Esophagus muscularis mucosa (tissue), 4 donors: ENCODE measurements around the gene CYP1B1. TPM values are rescaled to one million over a fixed set of nuclear protein-coding genes. Genes with fewer than 3 reads are reported as not detected.

Source experiments
- DNase-seq: peaks from one replicate; pipeline ENCODE4 v3.0.0-alpha.2; 2017; ENCODE audit errors: extremely low spot score
- H3K27ac ChIP-seq, 4 donors: fragments of 200-600 bp; sonication (generic); replicated peaks in 1 of 4; 1 replicate in 3 of 4; 2 replicates in 1 of 4; pipeline ENCODE4 v1.5.1; 2016 to 2019; ENCODE audit warnings: mild to moderate bottlenecking in 1 of 4
- H3K27me3 ChIP-seq, 4 donors: fragments of 200-600 bp; sonication (generic); one replicate each; pipeline versions ENCODE4 v1.5.1 to v1.6.0; 2016 to 2019
- H3K36me3 ChIP-seq, 4 donors: fragments of 200-600 bp; sonication (generic); one replicate each; pipeline ENCODE4 v1.5.1; 2016 to 2019
- H3K4me1 ChIP-seq, 4 donors: fragments of 200-600 bp; sonication (generic); one replicate each; pipeline ENCODE4 v1.5.1; 2016 to 2019
- H3K4me3 ChIP-seq, 4 donors: fragments of 200-600 bp; sonication (generic); 1 replicate in 2 of 4; 2 replicates in 2 of 4; pipeline ENCODE4 v1.5.1; 2016 to 2019; ENCODE audit warnings: mild to moderate bottlenecking in 4 of 4, moderate library complexity in 1 of 4
- H3K9me3 ChIP-seq, 4 donors: fragments of 200-600 bp; sonication (generic); 1 replicate in 3 of 4; 2 replicates in 1 of 4; pipeline ENCODE4 v1.5.1; 2016 to 2019
- CTCF ChIP-seq, 3 experiments: fragments of 200-600 bp in 2 of 3; fragments of 450-650 bp in 1 of 3; sonication (generic) in 2 of 3; IDR thresholded peaks; one replicate each; pipeline ENCODE4 v1.5.1; 2017 to 2019; ENCODE audit warnings: antibody characterized with exemption in 3 of 3, mild to moderate bottlenecking in 2 of 3, moderate library complexity in 1 of 3
- EP300 ChIP-seq: sonication (generic); formaldehyde crosslinking; IDR thresholded peaks from one replicate; pipeline ENCODE4 v1.6.1; 2017; ENCODE audit warnings: antibody characterized with exemption
- POLR2A ChIP-seq: fragments of 450-650 bp; IDR thresholded peaks from one replicate; pipeline ENCODE4 v1.6.1; 2017; ENCODE audit warnings: antibody characterized with exemption, moderate library complexity, mild to moderate bottlenecking, low read depth
- POLR2AphosphoS5 ChIP-seq, 2 donors: sonication (generic); formaldehyde crosslinking; IDR thresholded peaks; one replicate each; pipeline ENCODE4 v1.6.1; 2017; ENCODE audit warnings: antibody characterized with exemption in 2 of 2
- WGBS: methylation state at CpG from one replicate; pipeline ENCODE4 v1.1.5; 2018; 5-methylcytosine and 5-hydroxymethylcytosine counted together
- intact Hi-C: fragments of 100-400 bp; cut with DNase I; formaldehyde crosslinking; loops from one replicate; pipeline ENCODE4 v1.15.1; 2023
- total RNA-seq, 4 donors: library from RNA; depleted of rRNA; stranded (reverse); fragments of >200 nt; gene quantifications; one replicate each; pipeline versions ENCODE4 v1.1.0 to v1.2.1, GENCODE V29; 2016

CYP1B1 gene
- total RNA-seq, 4 donors from 2014 or later: 20.8 to 60.3 (median 37.6) TPM

- 93% methylated on average over 3 of the region's 3 CpGs for WGBS
- peaks cover 20 to 25% (median 24%) of the 10 kb centered on the region in 4 donors for H3K4me1 ChIP-seq
- no peak for TF ChIP-seq POLR2A
- TF ChIP-seq CTCF (IDR thresholded peaks at IDR 0.05): no peak
- no peak for TF ChIP-seq EP300
- TF ChIP-seq POLR2AphosphoS5 (IDR thresholded peaks at IDR 0.05): no peak
- DNase-seq: no peak
- H3K9me3 ChIP-seq: no peaks in the 10 kb centered on the region
- no peak overlapping the region for H3K4me3 ChIP-seq
- H3K36me3 ChIP-seq: no peaks in the 10 kb centered on the region
- intact Hi-C loops: no loop called here
- H3K27ac ChIP-seq: no peak overlapping the region
- peaks cover 0 to 25% (median 5%) of the 10 kb centered on the region in 4 donors for H3K27me3 ChIP-seq
These were observed 4.4 kb upstream of the CYP1B1 start for GRCh38 chr2:38080346-38080745.

- Histone ChIP-seq H3K27me3 (peaks cover 0 to 34% (median 14%) of the 10 kb centered on the region in 4 donors), H3K27ac (no peak overlapping the region), H3K4me1 (peaks cover 29 to 35% (median 34%) of the 10 kb centered on the region in 4 donors), H3K4me3 (no peak overlapping the region), H3K9me3 (no peaks in the 10 kb centered on the region), H3K36me3 (no peaks in the 10 kb centered on the region)
- intact Hi-C loops: loop anchor here (5.0 kb wide), 1 partner anchor 188 kb away; no protein-coding TSS in a partner anchor
- no peak for DNase-seq
- 91% methylated on average over 11 of the region's 11 CpGs for WGBS
- no peak for TF ChIP-seq POLR2A
- TF ChIP-seq CTCF (IDR thresholded peaks at IDR 0.05): no peak
- TF ChIP-seq POLR2AphosphoS5 (IDR thresholded peaks at IDR 0.05): no peak
- no peak for TF ChIP-seq EP300
These were observed 3.4 kb upstream of the CYP1B1 start for GRCh38 chr2:38079116-38080052.

GRCh38 chr2:38077431-38077769 lies 1.4 kb upstream of the CYP1B1 start:
- H3K27me3 ChIP-seq: peaks cover 0 to 48% (median 15%) of the 10 kb centered on the region in 4 donors
- H3K27ac ChIP-seq: peak overlapping the region; percentile 74 to 88 (median 82)
- TF ChIP-seq POLR2A (no peak), EP300 (no peak), CTCF (IDR thresholded peaks at IDR 0.05) (no peak), POLR2AphosphoS5 (IDR thresholded peaks at IDR 0.05) (no peak)
- no peaks in the 10 kb centered on the region for H3K36me3 ChIP-seq
- H3K9me3 ChIP-seq: no peaks in the 10 kb centered on the region
- no peak for DNase-seq
- peak overlapping the region; percentile 59 to 70 (median 63) for H3K4me3 ChIP-seq
- intact Hi-C loops: loop anchor here (5.0 kb wide), 1 partner anchor 190 kb away; no protein-coding TSS in a partner anchor
- peaks cover 36 to 48% (median 44%) of the 10 kb centered on the region in 4 donors for H3K4me1 ChIP-seq
- 44% methylated on average over 12 of the region's 12 CpGs for WGBS

- peak overlapping the region; percentile 59 to 70 (median 63) for H3K4me3 ChIP-seq
- DNase-seq: no peak
- H3K9me3 ChIP-seq: no peaks in the 10 kb centered on the region
- TF ChIP-seq POLR2A (peak; percentile 8), EP300 (no peak), POLR2AphosphoS5 (IDR thresholded peaks at IDR 0.05) (no peak), CTCF (IDR thresholded peaks at IDR 0.05) (no peak)
- 0% methylated on average over 4 of the region's 76 CpGs for WGBS
- intact Hi-C loops: loop anchor here (5.0 kb wide), 1 partner anchor 190 kb away; no protein-coding TSS in a partner anchor
- peak overlapping the region; percentile 74 to 88 (median 82) for H3K27ac ChIP-seq
- peaks cover 36 to 48% (median 44%) of the 10 kb centered on the region in 4 donors for H3K4me1 ChIP-seq
- H3K27me3 ChIP-seq: peaks cover 0 to 48% (median 15%) of the 10 kb centered on the region in 4 donors
- H3K36me3 ChIP-seq: no peaks in the 10 kb centered on the region
These were observed 919 bp upstream of the CYP1B1 start for GRCh38 chr2:38076710-38077430.
